PC-9 (cell line): ENCODE results near the gene KLC3. TPM values are rescaled to one million over a fixed set of nuclear protein-coding genes. Genes with fewer than 3 reads are reported as not detected.

ENCODE experiments used
- BruUV-seq: library from RNA; stranded (reverse); fragments of 400-500 nt; replicated peaks from 2 replicates; lab custom pipeline; 2021; lab: Mats Ljungman, UMichigan
- CTCF ChIA-PET: fragments of 300-600 bp; sonication (Branson Sonifier 250); formaldehyde crosslinking; loops from one replicate; lab custom pipeline; 2022; ENCODE audit warnings: antibody characterized with exemption; lab: Charles Lee
- POLR2A ChIA-PET: fragments of 300-600 bp; sonication (Branson Sonifier 250); formaldehyde crosslinking; loops from one replicate; lab custom pipeline; 2022; ENCODE audit warnings: antibody characterized with exemption; ENCODE audit not compliant: unreplicated experiment; lab: Charles Lee
- DNase-seq, 2 experiments: peaks; one replicate each; pipeline versions ENCODE4 v3.0.0 to v3.0.0-alpha.2; 2015 to 2022; ENCODE audit warnings: mixed read lengths in 1 of 2
- H2AFZ ChIP-seq: fragments of 200-600 bp; sonication (generic); 2 replicates; pipeline ENCODE4 v1.8.1; 2017; ENCODE audit warnings: antibody characterized with exemption
- H3F3A ChIP-seq: fragments of 200-600 bp; sonication (generic); 2 replicates; pipeline ENCODE4 v1.8.1; 2017; ENCODE audit warnings: antibody characterized with exemption, mild to moderate bottlenecking, low read depth; ENCODE audit not compliant: insufficient read depth
- H3K27ac ChIP-seq: fragments of 200-600 bp; sonication (generic); 2 replicates; pipeline ENCODE4 v1.6.1; 2016; ENCODE audit warnings: mixed run types
- H3K27me3 ChIP-seq: fragments of 200-600 bp; sonication (generic); 2 replicates; pipeline ENCODE4 v1.6.1; 2016; ENCODE audit warnings: low read depth, mixed run types; ENCODE audit not compliant: insufficient read depth
- H3K36me3 ChIP-seq: fragments of 200-600 bp; sonication (generic); 2 replicates; pipeline ENCODE4 v1.6.1; 2016; ENCODE audit warnings: low read depth, mixed run types
- H3K4me1 ChIP-seq: fragments of 200-600 bp; sonication (generic); replicated peaks from 2 replicates; pipeline ENCODE4 v1.6.1; 2016; ENCODE audit warnings: mixed run types; ENCODE audit not compliant: insufficient read depth
- H3K4me2 ChIP-seq: fragments of 200-600 bp; sonication (generic); 2 replicates; pipeline ENCODE4 v1.6.1; 2017; ENCODE audit warnings: mixed run types
- H3K4me3 ChIP-seq: fragments of 200-600 bp; sonication (generic); 2 replicates; pipeline ENCODE4 v1.6.1; 2016; ENCODE audit warnings: mixed run types
- H3K79me2 ChIP-seq: fragments of 200-600 bp; sonication (generic); 2 replicates; pipeline ENCODE4 v1.6.1; 2017; ENCODE audit warnings: low read depth, mixed run types
- H3K9me2 ChIP-seq: fragments of 200-600 bp; sonication (generic); 2 replicates; pipeline ENCODE4 v1.8.1; 2017; ENCODE audit warnings: mild to moderate bottlenecking; ENCODE audit not compliant: insufficient read depth
- H3K9me3 ChIP-seq: fragments of 200-600 bp; sonication (generic); 2 replicates; pipeline ENCODE4 v1.8.1; 2016; ENCODE audit warnings: low read depth; ENCODE audit not compliant: insufficient read depth
- H4K20me1 ChIP-seq: fragments of 200-600 bp; sonication (generic); 2 replicates; pipeline ENCODE4 v1.8.1; 2017; ENCODE audit not compliant: insufficient read depth
- CTCF ChIP-seq: fragments of 200-600 bp; sonication (generic); conservative IDR thresholded peaks from 2 replicates; pipeline ENCODE4 v1.6.1; 2017; ENCODE audit warnings: mixed run types, antibody characterized with exemption, mild to moderate bottlenecking, moderate library complexity
- EZH2 ChIP-seq: fragments of 200-600 bp; sonication (generic); IDR thresholded peaks from 2 replicates; pipeline ENCODE4 v1.8.0; 2017; ENCODE audit warnings: antibody characterized with exemption, low read depth
- intact Hi-C: fragments of 100-400 bp; cut with micrococcal nuclease; formaldehyde crosslinking; loops from one replicate; pipeline ENCODE4 v1.10.0; 2022; ENCODE audit not compliant: unreplicated experiment
- total RNA-seq: library from RNA; stranded (reverse); gene quantifications from 2 replicates; pipeline ENCODE4 v1.2.3, GENCODE V29; 2021

KLC3 gene
- total RNA-seq, 1 experiment from 2014 or later = 20.6 TPM

DNA sequence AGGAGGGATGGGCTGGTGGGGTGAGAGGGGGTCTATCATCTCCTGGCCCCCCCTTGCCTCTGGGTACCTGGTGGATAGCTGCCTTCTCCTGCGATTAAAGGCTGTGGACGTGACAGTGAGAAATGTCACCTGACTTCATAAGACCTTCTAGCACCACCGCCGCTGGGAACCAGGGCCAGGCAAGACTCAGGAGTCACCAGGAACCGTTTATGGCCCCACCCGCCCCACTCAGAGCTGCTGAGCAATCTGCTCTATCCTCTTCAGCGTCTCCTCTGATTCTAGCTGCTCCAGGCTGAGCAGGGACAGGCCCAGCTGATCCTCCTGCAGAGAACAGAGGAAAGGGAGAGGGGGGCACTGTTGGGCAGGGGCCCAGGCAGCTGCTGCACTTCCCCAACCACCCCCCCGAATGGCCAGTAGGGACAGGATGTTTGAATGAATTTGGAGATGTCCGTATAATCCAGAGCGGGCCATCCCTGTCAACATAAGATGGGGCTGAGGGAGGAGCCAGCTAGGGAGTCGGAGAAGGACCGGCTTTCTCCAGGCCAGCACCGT, 10.9 kb downstream of the KLC3 start:
- no TSS peak for BruUV-seq
- CTCF ChIA-PET = no interaction called here
- POLR2A ChIA-PET = no interaction called here
- Histone ChIP-seq H3K27me3 (no peaks in the 10 kb centered on the region), H3K79me2 (no peaks in the 10 kb centered on the region), H3K9me3 (no peaks in the 10 kb centered on the region), H4K20me1 (no peaks in the 10 kb centered on the region), H3K36me3 (no peaks in the 10 kb centered on the region), H3K4me3 (no peak overlapping the region), H3K4me2 (no peak overlapping the region), H3K27ac (no peak overlapping the region), H3F3A (peaks cover 6% of the 10 kb centered on the region; the same call in 1 of the 2 replicates), H2AFZ (no peak overlapping the region), H3K9me2 (no peaks in the 10 kb centered on the region), H3K4me1 (no peaks in the 10 kb centered on the region)
- TF ChIP-seq EZH2 (no peak), CTCF (no peak)
- no peak for DNase-seq
- intact Hi-C loops = no loop called here

- Histone ChIP-seq H3K4me3 (no peak overlapping the region), H3K27me3 (no peaks in the 10 kb centered on the region), H3K4me1 (no peaks in the 10 kb centered on the region), H3K9me3 (no peaks in the 10 kb centered on the region), H3K4me2 (no peak overlapping the region), H3K36me3 (no peaks in the 10 kb centered on the region), H2AFZ (no peak overlapping the region), H3K27ac (no peak overlapping the region), H3K79me2 (no peaks in the 10 kb centered on the region), H3K9me2 (no peaks in the 10 kb centered on the region), H3F3A (peaks cover 6% of the 10 kb centered on the region; the same call in 1 of the 2 replicates), H4K20me1 (no peaks in the 10 kb centered on the region)
- POLR2A ChIA-PET = no interaction called here
- CTCF ChIA-PET = no interaction called here
- no TSS peak for BruUV-seq
- TF ChIP-seq EZH2 (no peak), CTCF (no peak)
- intact Hi-C loops = no loop called here
- DNase-seq = no peak
These were observed 11.5 kb downstream of the KLC3 start for GRCh38 chr19:45352062-45352461.

DNA sequence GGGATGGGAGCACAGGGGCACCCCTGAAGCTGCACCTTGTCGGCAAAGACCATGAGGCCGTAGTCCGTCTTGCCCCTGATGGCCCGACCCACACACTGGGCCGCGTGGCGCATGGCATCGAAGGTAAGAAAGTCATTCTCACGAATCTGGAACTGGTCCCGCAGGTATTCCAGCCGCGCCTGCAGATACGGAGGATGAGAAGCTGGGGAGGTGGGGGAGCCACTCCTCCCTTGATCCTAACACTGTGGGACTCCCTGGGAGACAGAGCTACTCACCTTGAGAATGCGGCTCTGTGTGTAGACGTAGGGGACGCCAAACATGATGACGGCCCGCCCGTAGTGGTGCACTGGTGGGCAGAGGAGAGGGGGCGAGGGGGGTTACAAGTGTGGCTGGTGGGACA, 11.9 kb downstream of the KLC3 start:
- CTCF ChIA-PET = interaction anchor here (0.5 kb wide), 1 partner anchor 43 kb away, joined by 3 read pairs; no protein-coding TSS in a partner anchor
- H3K9me2 ChIP-seq = no peaks in the 10 kb centered on the region
- H2AFZ ChIP-seq = no peak overlapping the region
- H3K36me3 ChIP-seq = no peaks in the 10 kb centered on the region
- no peak overlapping the region for H3K4me3 ChIP-seq
- no peak overlapping the region for H3K27ac ChIP-seq
- no peaks in the 10 kb centered on the region for H3K4me1 ChIP-seq
- H4K20me1 ChIP-seq = no peaks in the 10 kb centered on the region
- H3F3A ChIP-seq = peaks cover 6% of the 10 kb centered on the region; the same call in 1 of the 2 replicates
- TF ChIP-seq EZH2 (no peak), CTCF (no peak)
- no peaks in the 10 kb centered on the region for H3K79me2 ChIP-seq
- intact Hi-C loops = no loop called here
- no peak overlapping the region for H3K4me2 ChIP-seq
- no TSS peak for BruUV-seq
- no peaks in the 10 kb centered on the region for H3K27me3 ChIP-seq
- POLR2A ChIA-PET = interaction anchor here (0.6 kb wide), 1 partner anchor 494 kb away, joined by 4 read pairs; no protein-coding TSS in a partner anchor
- H3K9me3 ChIP-seq = no peaks in the 10 kb centered on the region
- DNase-seq = no peak
